ENCODE data around the gene TMEM219. TPM values are rescaled to one million over a fixed set of nuclear protein-coding genes. Genes with fewer than 3 reads are reported as not detected.
A peak's percentile ranks its signal among the peaks of the same experiment; 100 is the strongest.

The TMEM219 gene
- total and polyA plus RNA-seq, 9 of the 15 experiments (the other 6 are each of a cell fraction or from before 2014, with no cell fraction given): 35.3 to 62.8 (median 55.5) TPM

DNA sequence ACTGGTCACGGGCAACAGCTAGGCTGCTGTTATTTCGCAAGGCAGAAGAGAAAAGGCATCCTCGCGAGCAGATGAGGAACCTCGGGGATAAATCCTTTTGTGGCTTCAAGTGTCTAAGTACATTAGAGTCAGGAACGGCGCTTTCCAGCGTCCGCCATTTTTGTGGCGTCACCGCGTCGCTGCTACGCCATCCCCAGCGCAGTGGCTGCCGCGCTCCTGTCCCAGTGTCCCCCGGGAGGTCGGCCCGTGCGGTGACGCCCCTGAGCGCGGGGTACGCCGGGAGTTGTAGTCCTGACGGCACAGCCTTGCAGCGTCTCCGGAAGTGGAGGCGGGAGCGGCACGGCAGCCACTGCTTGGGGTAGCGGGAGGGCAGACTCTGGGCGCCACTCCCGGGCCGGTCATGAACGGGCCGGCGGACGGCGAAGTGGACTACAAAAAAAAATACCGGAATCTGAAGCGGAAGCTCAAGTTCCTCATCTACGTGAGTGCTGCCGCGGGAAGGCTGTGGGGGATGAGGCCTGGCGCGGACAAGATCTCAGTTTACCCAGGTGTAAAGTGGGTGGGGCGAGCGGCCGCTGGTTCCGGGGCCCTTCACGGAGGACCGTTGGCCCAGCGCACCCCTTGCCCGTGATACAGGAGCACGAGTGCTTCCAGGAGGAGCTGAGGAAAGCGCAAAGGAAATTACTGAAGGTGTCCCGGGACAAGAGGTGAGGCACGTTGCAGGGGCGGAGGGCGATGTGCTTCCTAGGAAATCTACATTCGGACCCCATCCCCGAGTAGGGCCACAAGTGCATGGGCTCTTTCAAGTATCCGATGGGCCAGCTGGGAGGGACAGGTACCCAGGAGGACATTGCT, 34.3 kb downstream of the TMEM219 start, which contains the start of gene INO80E (continued):
- TF ChIP-seq, protein P1, sequence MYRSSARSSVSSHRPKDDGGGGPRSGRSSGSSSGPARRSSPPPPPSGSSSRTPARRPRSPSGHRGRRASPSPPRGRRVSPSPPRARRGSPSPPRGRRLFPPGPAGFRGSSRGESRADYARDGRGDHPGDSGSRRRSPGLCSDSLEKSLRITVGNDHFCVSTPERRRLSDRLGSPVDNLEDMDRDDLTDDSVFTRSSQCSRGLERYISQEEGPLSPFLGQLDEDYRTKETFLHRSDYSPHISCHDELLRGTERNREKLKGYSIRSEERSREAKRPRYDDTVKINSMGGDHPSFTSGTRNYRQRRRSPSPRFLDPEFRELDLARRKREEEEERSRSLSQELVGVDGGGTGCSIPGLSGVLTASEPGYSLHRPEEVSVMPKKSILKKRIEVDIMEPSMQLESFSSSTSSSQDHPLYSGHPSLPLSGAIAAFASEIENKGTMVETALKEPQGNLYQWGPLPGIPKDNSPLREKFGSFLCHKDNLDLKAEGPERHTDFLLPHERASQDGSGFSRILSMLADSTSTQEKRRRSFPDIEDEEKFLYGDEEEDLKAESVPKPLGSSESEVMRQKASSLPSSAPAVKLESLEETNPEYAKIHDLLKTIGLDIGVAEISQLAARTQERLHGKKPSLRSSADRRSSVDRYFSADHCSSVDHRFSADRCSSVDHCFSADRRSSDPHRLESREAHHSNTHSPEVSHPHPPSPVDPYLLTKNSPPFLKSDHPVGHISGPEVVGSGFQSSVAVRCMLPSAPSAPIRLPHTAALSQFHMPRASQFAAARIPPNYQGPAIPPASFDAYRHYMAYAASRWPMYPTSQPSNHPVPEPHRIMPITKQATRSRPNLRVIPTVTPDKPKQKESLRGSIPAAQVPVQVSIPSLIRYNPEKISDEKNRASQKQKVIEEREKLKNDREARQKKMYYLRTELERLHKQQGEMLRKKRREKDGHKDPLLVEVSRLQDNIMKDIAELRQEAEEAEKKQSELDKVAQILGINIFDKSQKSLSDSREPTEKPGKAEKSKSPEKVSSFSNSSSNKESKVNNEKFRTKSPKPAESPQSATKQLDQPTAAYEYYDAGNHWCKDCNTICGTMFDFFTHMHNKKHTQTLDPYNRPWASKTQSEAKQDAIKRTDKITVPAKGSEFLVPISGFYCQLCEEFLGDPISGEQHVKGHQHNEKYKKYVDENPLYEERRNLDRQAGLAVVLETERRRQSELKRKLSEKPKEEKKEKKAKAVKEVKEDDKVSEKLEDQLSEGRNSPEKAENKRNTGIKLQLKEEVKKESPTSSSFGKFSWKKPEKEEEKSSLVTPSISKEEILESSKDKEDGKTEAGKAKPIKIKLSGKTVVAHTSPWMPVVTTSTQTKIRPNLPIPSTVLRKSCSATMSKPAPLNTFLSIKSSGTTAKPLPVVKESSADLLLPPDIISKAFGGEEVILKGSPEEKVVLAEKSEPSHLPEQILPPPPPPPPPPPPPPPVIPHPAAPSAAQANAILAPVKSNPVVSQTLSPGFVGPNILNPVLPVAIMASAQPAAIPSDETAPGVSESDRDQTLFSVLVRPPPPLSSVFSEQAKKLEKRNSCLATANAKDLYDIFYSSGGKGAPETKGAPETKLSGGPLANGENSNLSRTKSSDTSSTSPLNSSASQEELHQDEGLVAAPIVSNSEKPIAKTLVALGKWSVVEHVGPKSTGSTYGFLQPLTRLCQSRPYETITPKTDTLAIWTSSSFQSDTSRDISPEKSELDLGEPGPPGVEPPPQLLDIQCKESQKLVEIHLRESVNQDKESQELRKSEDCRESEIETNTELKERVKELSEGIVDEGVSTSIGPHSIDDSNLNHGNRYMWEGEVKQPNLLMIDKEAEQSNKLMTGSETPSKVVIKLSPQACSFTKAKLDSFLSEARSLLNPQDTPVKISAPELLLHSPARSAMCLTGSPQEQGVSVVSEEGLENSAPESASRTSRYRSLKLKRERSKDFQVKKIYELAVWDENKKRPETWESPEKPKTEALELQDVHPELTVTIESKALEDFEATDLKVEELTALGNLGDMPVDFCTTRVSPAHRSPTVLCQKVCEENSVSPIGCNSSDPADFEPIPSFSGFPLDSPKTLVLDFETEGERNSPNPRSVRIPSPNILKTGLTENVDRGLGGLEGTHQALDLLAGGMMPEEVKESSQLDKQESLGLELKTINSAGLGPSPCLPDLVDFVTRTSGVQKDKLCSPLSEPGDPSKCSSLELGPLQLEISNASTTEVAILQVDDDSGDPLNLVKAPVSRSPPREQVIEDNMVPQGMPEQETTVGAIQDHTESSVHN (IDR thresholded peaks at IDR 0.05; ENCODE audit: borderline replicate concordance in 1 of 2, low read depth in 1 of 2): no peak
- TF ChIP-seq ZNF79 (CRISPR knock-in tag; IDR thresholded peaks at IDR 0.05; ENCODE audit: low read depth) (no peak), JUN (IDR thresholded peaks at IDR 0.05; ENCODE audit: borderline replicate concordance, low read depth, low read length) (peak; percentile 54; the same call in 1 of the 2 replicates), JUN (CRISPR knock-in tag; IDR thresholded peaks at IDR 0.05; ENCODE audit: borderline replicate concordance) (peak; percentile 84; the same call in 1 of the 2 replicates), SMARCA4 (IDR thresholded peaks at IDR 0.05) (peak; percentile 17; the same call in 1 of the 2 replicates)
- TF ChIP-seq, protein P2, sequence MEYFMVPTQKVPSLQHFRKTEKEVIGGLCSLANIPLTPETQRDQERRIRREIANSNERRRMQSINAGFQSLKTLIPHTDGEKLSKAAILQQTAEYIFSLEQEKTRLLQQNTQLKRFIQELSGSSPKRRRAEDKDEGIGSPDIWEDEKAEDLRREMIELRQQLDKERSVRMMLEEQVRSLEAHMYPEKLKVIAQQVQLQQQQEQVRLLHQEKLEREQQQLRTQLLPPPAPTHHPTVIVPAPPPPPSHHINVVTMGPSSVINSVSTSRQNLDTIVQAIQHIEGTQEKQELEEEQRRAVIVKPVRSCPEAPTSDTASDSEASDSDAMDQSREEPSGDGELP (CRISPR knock-in tag; IDR thresholded peaks at IDR 0.05; ENCODE audit: borderline replicate concordance): peak; percentile 81; the same call in 1 of the 2 replicates
- TF ChIP-seq, protein P3, sequence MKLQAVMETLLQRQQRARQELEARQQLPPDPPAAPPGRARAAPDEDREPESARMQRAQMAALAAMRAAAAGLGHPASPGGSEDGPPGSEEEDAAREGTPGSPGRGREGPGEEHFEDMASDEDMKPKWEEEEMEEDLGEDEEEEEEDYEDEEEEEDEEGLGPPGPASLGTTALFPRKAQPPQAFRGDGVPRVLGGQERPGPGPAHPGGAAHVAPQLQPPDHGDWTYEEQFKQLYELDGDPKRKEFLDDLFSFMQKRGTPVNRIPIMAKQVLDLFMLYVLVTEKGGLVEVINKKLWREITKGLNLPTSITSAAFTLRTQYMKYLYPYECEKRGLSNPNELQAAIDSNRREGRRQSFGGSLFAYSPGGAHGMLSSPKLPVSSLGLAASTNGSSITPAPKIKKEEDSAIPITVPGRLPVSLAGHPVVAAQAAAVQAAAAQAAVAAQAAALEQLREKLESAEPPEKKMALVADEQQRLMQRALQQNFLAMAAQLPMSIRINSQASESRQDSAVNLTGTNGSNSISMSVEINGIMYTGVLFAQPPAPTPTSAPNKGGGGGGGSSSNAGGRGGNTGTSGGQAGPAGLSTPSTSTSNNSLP (IDR thresholded peaks at IDR 0.05; ENCODE audit: borderline replicate concordance, low read depth, low read length): no peak
- TF ChIP-seq, protein P4, sequence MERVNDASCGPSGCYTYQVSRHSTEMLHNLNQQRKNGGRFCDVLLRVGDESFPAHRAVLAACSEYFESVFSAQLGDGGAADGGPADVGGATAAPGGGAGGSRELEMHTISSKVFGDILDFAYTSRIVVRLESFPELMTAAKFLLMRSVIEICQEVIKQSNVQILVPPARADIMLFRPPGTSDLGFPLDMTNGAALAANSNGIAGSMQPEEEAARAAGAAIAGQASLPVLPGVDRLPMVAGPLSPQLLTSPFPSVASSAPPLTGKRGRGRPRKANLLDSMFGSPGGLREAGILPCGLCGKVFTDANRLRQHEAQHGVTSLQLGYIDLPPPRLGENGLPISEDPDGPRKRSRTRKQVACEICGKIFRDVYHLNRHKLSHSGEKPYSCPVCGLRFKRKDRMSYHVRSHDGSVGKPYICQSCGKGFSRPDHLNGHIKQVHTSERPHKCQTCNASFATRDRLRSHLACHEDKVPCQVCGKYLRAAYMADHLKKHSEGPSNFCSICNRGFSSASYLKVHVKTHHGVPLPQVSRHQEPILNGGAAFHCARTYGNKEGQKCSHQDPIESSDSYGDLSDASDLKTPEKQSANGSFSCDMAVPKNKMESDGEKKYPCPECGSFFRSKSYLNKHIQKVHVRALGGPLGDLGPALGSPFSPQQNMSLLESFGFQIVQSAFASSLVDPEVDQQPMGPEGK (CRISPR knock-in tag; IDR thresholded peaks at IDR 0.05; ENCODE audit: borderline replicate concordance): no peak
- TF ChIP-seq, protein P5, sequence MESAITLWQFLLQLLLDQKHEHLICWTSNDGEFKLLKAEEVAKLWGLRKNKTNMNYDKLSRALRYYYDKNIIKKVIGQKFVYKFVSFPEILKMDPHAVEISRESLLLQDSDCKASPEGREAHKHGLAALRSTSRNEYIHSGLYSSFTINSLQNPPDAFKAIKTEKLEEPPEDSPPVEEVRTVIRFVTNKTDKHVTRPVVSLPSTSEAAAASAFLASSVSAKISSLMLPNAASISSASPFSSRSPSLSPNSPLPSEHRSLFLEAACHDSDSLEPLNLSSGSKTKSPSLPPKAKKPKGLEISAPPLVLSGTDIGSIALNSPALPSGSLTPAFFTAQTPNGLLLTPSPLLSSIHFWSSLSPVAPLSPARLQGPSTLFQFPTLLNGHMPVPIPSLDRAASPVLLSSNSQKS (CRISPR knock-in tag; IDR thresholded peaks at IDR 0.05): no peak
